SIG-M5 treated with dmso at 0.1 percent for 504 hours (cell line): ENCODE data around the gene ANAPC2.

Experiments used
- DNase-seq: peaks from one replicate; lab custom pipeline; 2025; ENCODE audit not compliant: unreplicated experiment; lab: John Stamatoyannopoulos, UW

ANAPC2 gene

GRCh38 chr9:137194909-137195308, 6.5 kb upstream of the ANAPC2 start:
- DNase-seq: no peak

GRCh38 chr9:137194388-137194787, 6.0 kb upstream of the ANAPC2 start:
- DNase-seq: no peak

- DNase-seq: no peak
These were observed 5.4 kb upstream of the ANAPC2 start for GRCh38 chr9:137193771-137194170.

GRCh38 chr9:137192859-137193258, 4.5 kb upstream of the ANAPC2 start:
- DNase-seq: no peak

GRCh38 chr9:137192448-137192780, 4.1 kb upstream of the ANAPC2 start:
- no peak for DNase-seq

- DNase-seq: no peak
These were observed 3.5 kb upstream of the ANAPC2 start for GRCh38 chr9:137191691-137192447.

GRCh38 chr9:137191245-137191644, 2.9 kb upstream of the ANAPC2 start:
- no peak for DNase-seq

GRCh38 chr9:137190315-137190856, 2.0 kb upstream of the ANAPC2 start:
- no peak for DNase-seq

GRCh38 chr9:137189297-137190295, 1.2 kb upstream of the ANAPC2 start:
- no peak for DNase-seq

GRCh38 chr9:137188086-137188489, 272 bp downstream of the ANAPC2 start:
- DNase-seq: no peak

- DNase-seq: no peak
These were observed 974 bp downstream of the ANAPC2 start for GRCh38 chr9:137187386-137187785.

GRCh38 chr9:137186385-137186784, 2.0 kb downstream of the ANAPC2 start:
- no peak for DNase-seq

- no peak for DNase-seq
These were observed 2.4 kb downstream of the ANAPC2 start for GRCh38 chr9:137185921-137186320.

GRCh38 chr9:137184881-137185660, 3.3 kb downstream of the ANAPC2 start:
- DNase-seq: no peak

- no peak for DNase-seq
These were observed 4.3 kb downstream of the ANAPC2 start for GRCh38 chr9:137183980-137184595.

GRCh38 chr9:137182836-137183235, 5.5 kb downstream of the ANAPC2 start:
- DNase-seq: no peak

- no peak for DNase-seq
These were observed 6.7 kb downstream of the ANAPC2 start for GRCh38 chr9:137181680-137182079.

- no peak for DNase-seq
These were observed 7.9 kb downstream of the ANAPC2 start for GRCh38 chr9:137180491-137180890.

- no peak for DNase-seq
These were observed 8.6 kb downstream of the ANAPC2 start for GRCh38 chr9:137179761-137180160.

GRCh38 chr9:137178939-137179630, 9.3 kb downstream of the ANAPC2 start:
- DNase-seq: no peak
